Lower lobe of right lung (tissue), 2 donors: ENCODE measurements around the gene HIBADH. TPM values are rescaled to one million over a fixed set of nuclear protein-coding genes. Genes with fewer than 3 reads are reported as not detected.
"Not testable (repeated sequence)": the region's sequence is repeated elsewhere in the genome, so short reads cannot be mapped to it uniquely, and the experiment has no call there.

ENCODE experiments used
- ATAC-seq, 2 donors: fragments of 200-7000 bp; cut with Tn5 transposase; one replicate each; pipeline ENCODE4 v1.9.1; 2020 to 2022; ENCODE audit warnings: mild to moderate bottlenecking in 2 of 2, moderate library complexity in 2 of 2
- DNase-seq: peaks from one replicate; pipeline ENCODE4 v3.0.0-alpha.2; 2020
- H3K27ac ChIP-seq: fragments of 200-600 bp; one replicate; pipeline ENCODE4 v1.8.0; 2022
- H3K27me3 ChIP-seq: fragments of 200-600 bp; one replicate; pipeline ENCODE4 v1.8.0; 2022; ENCODE audit warnings: low read depth
- H3K36me3 ChIP-seq: fragments of 200-600 bp; one replicate; pipeline ENCODE4 v1.8.0; 2022; ENCODE audit warnings: mild to moderate bottlenecking
- H3K4me1 ChIP-seq: fragments of 200-600 bp; one replicate; pipeline ENCODE4 v1.8.0; 2022
- H3K4me3 ChIP-seq: fragments of 200-600 bp; one replicate; pipeline ENCODE4 v1.8.0; 2022; ENCODE audit warnings: mild to moderate bottlenecking
- H3K9me3 ChIP-seq: fragments of 200-600 bp; one replicate; pipeline ENCODE4 v1.8.0; 2022
- CTCF ChIP-seq: fragments of 200-600 bp; IDR thresholded peaks from one replicate; pipeline ENCODE4 v1.8.0; 2022; ENCODE audit warnings: antibody characterized with exemption, mild to moderate bottlenecking
- intact Hi-C: fragments of 100-400 bp; cut with DNase I; formaldehyde crosslinking; loops from one replicate; pipeline ENCODE4 v1.11.0; 2022
- total RNA-seq: library from RNA; stranded (reverse); fragmentation: NEBNext Ultra II Directional; extraction: Animal tissue kit (Norgen Biotek cat#: 25700); gene quantifications from one replicate; pipeline ENCODE4 v1.2.1, GENCODE V29; 2021
- donor health status: DM: no; HTN: yes; CAD: no; lungs with severe emphysema.

Gene HIBADH
- total RNA-seq, 1 donor from 2014 or later = 27.1 TPM

GRCh38 chr7:27680610-27681009 lies 17.9 kb upstream of the HIBADH start:
- intact Hi-C loops = no loop called here
- ATAC-seq (no peak), DNase-seq (no peak)
- Histone ChIP-seq H3K4me3 (no peak overlapping the region), H3K9me3 (no peaks in the 10 kb centered on the region), H3K4me1 (peaks cover 7% of the 10 kb centered on the region), H3K27me3 (no peaks in the 10 kb centered on the region), H3K36me3 (no peaks in the 10 kb centered on the region), H3K27ac (no peak overlapping the region)
- no peak for TF ChIP-seq CTCF

- TF ChIP-seq CTCF = no peak
- no peaks in the 10 kb centered on the region for H3K36me3 ChIP-seq
- H3K4me3 ChIP-seq = no peak overlapping the region
- intact Hi-C loops = no loop called here
- peaks cover 7% of the 10 kb centered on the region for H3K4me1 ChIP-seq
- no peak for ATAC-seq
- no peak overlapping the region for H3K27ac ChIP-seq
- no peaks in the 10 kb centered on the region for H3K27me3 ChIP-seq
- no peak for DNase-seq
- no peaks in the 10 kb centered on the region for H3K9me3 ChIP-seq
These were observed 16.1 kb upstream of the HIBADH start for GRCh38 chr7:27678617-27679260.

- DNase-seq (no peak), ATAC-seq (peak; percentile 52 to 56)
- TF ChIP-seq CTCF = no peak
- Histone ChIP-seq H3K36me3 (no peaks in the 10 kb centered on the region), H3K4me3 (no peak overlapping the region), H3K27ac (no peak overlapping the region), H3K4me1 (peaks cover 7% of the 10 kb centered on the region), H3K9me3 (no peaks in the 10 kb centered on the region), H3K27me3 (no peaks in the 10 kb centered on the region)
- intact Hi-C loops = no loop called here
These were observed 15.4 kb upstream of the HIBADH start for GRCh38 chr7:27677912-27678612.

GRCh38 chr7:27674126-27674525 lies 11.4 kb upstream of the HIBADH start:
- ATAC-seq, H3K27ac ChIP-seq, intact Hi-C loops, H3K27me3 ChIP-seq, H3K36me3 ChIP-seq, H3K4me1 ChIP-seq, H3K9me3 ChIP-seq, DNase-seq, H3K4me3 ChIP-seq: not testable (repeated sequence)

GRCh38 chr7:27671675-27672074 lies 9.0 kb upstream of the HIBADH start:
- DNase-seq = no peak
- Histone ChIP-seq H3K36me3 (no peaks in the 10 kb centered on the region), H3K9me3 (no peaks in the 10 kb centered on the region), H3K27ac (no peak overlapping the region), H3K4me1 (no peaks in the 10 kb centered on the region), H3K27me3 (no peaks in the 10 kb centered on the region), H3K4me3 (no peak overlapping the region)
- intact Hi-C loops = no loop called here
- no peak for ATAC-seq
- no peak for TF ChIP-seq CTCF

GRCh38 chr7:27670676-27671075 lies 8.0 kb upstream of the HIBADH start:
- Histone ChIP-seq H3K27ac (no peak overlapping the region), H3K4me3 (no peak overlapping the region), H3K27me3 (no peaks in the 10 kb centered on the region), H3K36me3 (no peaks in the 10 kb centered on the region), H3K4me1 (no peaks in the 10 kb centered on the region), H3K9me3 (no peaks in the 10 kb centered on the region)
- intact Hi-C loops = no loop called here
- no peak for DNase-seq
- no peak for ATAC-seq
- TF ChIP-seq CTCF = no peak
